GM18858 (cell line): ENCODE measurements around the gene IFITM2.
A peak's percentile ranks its signal among the peaks of the same experiment; 100 is the strongest.
"Not testable (repeated sequence)": the region's sequence is repeated elsewhere in the genome, so short reads cannot be mapped to it uniquely, and the experiment has no call there.

Experiments used
- ATAC-seq: cut with Tn5 transposase; IDR thresholded peaks from one replicate; pipeline ENCODE4 v1.9.1; 2021; ENCODE audit not compliant: unreplicated experiment

Gene IFITM2

GRCh38 chr11:324593-325517, 17.2 kb downstream of the IFITM2 start:
- ATAC-seq = not testable (repeated sequence)

GRCh38 chr11:325796-326591, 18.4 kb downstream of the IFITM2 start:
- no peak for ATAC-seq

GRCh38 chr11:326592-326841, 18.9 kb downstream of the IFITM2 start:
- no peak for ATAC-seq

- peak; percentile 42 for ATAC-seq
Measured at GRCh38 chr11:326842-327580, 19.4 kb downstream of the IFITM2 start.

- no peak for ATAC-seq
Measured at GRCh38 chr11:327581-327923, 19.9 kb downstream of the IFITM2 start.

- ATAC-seq = no peak
Measured at GRCh38 chr11:328012-328411, 20.4 kb downstream of the IFITM2 start.

GRCh38 chr11:328516-329100, 21.0 kb downstream of the IFITM2 start:
- ATAC-seq = not testable (repeated sequence)

GRCh38 chr11:329886-330253, 22.3 kb downstream of the IFITM2 start:
- no peak for ATAC-seq

GRCh38 chr11:330307-330693, 22.7 kb downstream of the IFITM2 start:
- ATAC-seq = no peak

- no peak for ATAC-seq
Measured at GRCh38 chr11:330694-331357, 23.2 kb downstream of the IFITM2 start.

- no peak for ATAC-seq
Measured at GRCh38 chr11:331358-332060, 23.9 kb downstream of the IFITM2 start.

- ATAC-seq = no peak
Measured at GRCh38 chr11:332651-333480, 25.2 kb downstream of the IFITM2 start.

GRCh38 chr11:333616-334263, 26.1 kb downstream of the IFITM2 start:
- ATAC-seq = not testable (repeated sequence)

GRCh38 chr11:334264-334994, 26.8 kb downstream of the IFITM2 start:
- ATAC-seq = no peak

GRCh38 chr11:335779-336658, 28.4 kb downstream of the IFITM2 start:
- ATAC-seq = no peak

- ATAC-seq = no peak
Measured at GRCh38 chr11:336659-337198, 29.1 kb downstream of the IFITM2 start.

GRCh38 chr11:337711-338110, 30.1 kb downstream of the IFITM2 start:
- no peak for ATAC-seq
